AG20443 (cell line): Measurements from ENCODE around the gene CRYZL1.

Experiments used
- DNase-seq: peaks from one replicate; pipeline ENCODE4 v3.0.0; 2012; ENCODE audit warnings: low spot score, mixed read lengths

Gene CRYZL1

DNA sequence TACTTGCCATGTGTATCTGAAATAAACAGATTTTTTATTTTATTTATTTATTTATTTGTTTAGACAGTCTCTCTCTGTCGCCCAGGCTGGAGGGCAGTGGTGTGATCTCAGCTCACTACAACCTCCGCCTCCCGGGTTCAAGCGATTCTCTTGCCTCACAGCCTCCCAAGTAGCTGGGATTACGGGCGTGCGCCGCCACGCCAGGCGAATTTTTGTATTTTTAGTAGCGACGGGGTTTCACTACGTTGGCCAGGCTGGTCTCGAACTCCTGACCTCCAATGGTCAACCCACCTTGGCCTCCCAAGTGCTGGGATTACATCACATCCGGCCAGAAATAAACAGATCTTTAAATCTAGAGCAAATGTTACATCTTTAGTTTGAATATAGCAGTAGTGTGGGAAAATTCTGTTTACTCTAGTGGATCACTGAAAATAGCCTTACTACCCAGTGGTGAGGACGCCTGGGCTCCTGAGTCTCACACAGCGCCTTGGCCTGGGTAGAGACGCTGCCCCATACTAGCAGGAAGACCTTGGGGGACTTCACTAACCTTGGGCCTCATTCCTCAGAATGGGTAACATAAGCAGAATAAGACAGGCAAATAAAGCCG, 100.3 kb downstream of the CRYZL1 start:
- DNase-seq, result no peak

DNA sequence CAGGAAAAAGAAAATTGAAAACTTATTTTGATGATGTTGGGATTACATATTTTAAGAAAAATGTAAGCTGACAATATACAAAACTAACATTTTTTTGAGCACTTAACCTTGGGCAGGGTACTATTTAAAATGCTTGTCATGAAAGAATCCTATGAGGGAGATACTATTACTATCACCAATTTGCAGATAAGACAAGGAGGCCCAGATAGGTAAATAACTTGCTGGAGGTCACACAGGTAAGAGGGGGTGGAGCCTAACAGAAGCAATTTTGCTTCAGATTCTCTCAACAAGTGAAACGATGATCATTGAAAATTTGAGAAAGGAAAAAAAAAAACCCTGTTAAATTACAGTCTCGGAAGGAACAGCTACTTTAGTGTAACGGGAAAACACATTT, 100.8 kb downstream of the CRYZL1 start:
- no peak for DNase-seq

DNA sequence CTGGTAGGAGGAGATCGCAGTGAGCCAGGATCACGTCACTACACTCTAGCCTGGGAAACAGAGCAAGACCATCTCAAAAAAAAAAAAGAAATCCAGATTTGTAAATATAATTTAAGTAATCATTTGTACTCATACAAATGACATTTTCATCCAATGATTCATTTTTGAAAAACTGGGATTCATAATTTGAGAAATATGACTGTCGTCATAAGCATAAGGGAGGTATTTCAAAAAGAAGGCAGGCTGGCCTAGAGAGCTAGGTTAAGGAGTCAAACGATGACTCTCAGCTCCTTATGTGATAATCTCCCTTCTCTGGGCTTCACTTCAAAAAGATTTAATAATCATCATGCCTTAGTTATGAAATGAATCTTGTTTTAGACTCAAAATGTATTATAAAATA, 101.9 kb downstream of the CRYZL1 start:
- DNase-seq, result no peak
